Mucosa of gallbladder (tissue), 1 donor: Measurements from ENCODE around the gene PRMT5. TPM values are rescaled to one million over a fixed set of nuclear protein-coding genes. Genes with fewer than 3 reads are reported as not detected.

ENCODE experiments used
- DNase-seq: peaks from one replicate; pipeline ENCODE4 v3.0.0-alpha.2; 2020; ENCODE audit warnings: low spot score
- total RNA-seq: library from RNA; stranded (reverse); gene quantifications from one replicate; pipeline ENCODE4 v1.2.1, GENCODE V29; 2021
- donor health status: DM: no; HTN: no; CAD: no.

The PRMT5 gene
- total RNA-seq, 1 donor from 2014 or later: 51.0 TPM

DNA sequence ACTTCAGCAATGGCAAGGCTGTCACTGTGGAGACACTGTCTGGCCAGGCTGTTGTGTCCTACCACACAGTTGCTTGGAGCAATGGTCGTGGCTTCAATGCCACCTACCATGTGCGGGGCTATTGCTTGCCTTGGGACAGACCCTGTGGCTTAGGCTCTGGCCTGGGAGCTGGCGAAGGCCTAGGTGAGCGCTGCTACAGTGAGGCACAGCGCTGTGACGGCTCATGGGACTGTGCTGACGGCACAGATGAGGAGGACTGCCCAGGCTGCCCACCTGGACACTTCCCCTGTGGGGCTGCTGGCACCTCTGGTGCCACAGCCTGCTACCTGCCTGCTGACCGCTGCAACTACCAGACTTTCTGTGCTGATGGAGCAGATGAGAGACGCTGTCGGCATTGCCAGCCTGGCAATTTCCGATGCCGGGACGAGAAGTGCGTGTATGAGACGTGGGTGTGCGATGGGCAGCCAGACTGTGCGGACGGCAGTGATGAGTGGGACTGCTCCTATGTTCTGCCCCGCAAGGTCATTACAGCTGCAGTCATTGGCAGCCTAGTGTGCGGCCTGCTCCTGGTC is 53.3 kb downstream of the PRMT5 start:
- DNase-seq: no peak

DNA sequence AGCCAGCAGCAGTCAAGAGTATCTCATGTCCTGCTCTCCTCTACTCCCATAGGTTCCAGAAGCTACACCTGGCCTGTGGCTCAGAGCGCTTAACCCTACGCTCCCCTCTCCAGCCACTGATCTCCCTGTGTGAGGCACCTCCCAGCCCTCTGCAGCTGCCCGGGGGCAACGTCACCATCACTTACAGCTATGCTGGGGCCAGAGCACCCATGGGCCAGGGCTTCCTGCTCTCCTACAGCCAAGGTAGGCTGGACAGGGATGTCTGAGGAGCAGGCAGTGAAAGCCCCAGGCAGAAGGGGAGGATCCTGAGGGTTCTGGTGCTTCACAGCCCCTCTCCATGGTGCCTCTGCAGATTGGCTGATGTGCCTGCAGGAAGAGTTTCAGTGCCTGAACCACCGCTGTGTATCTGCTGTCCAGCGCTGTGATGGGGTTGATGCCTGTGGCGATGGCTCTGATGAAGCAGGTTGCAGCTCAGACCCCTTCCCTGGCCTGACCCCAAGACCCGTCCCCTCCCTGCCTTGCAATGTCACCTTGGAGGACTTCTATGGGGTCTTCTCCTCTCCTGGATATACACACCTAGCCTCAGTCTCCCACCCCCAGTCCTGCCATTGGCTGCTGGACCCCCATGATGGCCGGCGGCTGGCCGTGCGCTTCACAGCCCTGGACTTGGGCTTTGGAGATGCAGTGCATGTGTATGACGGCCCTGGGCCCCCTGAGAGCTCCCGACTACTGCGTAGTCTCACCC is 54.0 kb downstream of the PRMT5 start:
- no peak for DNase-seq

DNA sequence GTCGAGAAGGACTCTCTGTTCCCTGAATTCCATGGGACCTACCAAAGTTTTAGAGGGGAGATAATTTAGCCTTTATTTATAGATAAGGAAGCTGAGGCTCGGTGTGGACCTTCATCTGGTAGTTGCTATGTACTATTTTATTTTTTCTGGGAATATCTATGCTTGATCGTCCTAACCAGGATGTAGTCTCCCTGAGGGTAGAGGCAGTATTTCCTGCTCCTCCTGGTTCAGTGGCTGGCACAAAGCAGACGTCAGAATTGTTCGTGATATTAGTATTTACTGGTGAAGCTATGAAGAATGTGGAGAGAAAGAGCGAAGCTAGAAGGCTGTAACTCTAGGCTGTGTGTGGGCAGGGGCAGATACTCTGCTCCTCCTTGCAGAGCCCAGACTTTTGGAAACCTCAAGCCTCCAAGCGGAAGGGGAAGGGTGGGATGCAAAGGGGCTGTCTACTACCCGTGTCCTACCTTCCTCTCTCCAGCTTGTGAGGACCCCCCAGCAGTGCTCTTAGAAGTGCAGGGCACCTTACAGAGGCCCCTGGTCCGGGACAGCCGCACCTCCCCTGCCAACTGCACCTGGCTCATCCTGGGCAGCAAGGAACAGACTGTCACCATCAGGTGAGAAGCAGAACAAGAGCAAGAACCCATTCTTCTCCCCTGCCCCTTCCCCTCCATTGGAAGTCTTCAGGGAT is 56.2 kb downstream of the PRMT5 start:
- DNase-seq: no peak

DNA sequence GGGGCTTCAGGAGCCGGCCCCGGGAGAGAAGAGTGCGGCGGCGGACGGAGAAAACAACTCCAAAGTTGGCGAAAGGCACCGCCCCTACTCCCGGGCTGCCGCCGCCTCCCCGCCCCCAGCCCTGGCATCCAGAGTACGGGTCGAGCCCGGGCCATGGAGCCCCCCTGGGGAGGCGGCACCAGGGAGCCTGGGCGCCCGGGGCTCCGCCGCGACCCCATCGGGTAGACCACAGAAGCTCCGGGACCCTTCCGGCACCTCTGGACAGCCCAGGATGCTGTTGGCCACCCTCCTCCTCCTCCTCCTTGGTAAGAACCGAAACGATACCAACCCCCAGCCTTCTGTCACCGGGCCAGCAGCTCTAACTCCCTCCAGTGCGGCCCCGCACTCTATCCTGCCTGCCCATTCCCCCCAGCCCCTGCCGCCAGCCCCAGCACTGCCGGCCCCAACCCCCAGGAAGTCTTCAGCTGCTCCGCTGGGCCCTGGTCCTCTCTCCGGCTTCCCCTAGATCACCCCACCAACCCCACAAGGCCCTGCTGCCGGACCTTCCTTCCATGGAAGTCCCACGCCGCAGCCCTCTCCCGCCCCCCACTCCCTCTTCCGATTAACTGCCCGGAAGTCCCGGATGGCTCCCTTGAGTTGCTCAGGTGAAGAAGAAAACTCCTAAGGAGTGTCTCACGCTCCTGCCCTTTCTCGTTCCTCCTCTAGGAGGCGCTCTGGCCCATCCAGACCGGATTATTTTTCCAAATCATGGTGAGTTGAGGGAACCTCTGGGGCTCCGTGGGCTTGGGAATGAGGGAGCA is 56.9 kb downstream of the PRMT5 start:
- DNase-seq: peak; percentile 89

DNA sequence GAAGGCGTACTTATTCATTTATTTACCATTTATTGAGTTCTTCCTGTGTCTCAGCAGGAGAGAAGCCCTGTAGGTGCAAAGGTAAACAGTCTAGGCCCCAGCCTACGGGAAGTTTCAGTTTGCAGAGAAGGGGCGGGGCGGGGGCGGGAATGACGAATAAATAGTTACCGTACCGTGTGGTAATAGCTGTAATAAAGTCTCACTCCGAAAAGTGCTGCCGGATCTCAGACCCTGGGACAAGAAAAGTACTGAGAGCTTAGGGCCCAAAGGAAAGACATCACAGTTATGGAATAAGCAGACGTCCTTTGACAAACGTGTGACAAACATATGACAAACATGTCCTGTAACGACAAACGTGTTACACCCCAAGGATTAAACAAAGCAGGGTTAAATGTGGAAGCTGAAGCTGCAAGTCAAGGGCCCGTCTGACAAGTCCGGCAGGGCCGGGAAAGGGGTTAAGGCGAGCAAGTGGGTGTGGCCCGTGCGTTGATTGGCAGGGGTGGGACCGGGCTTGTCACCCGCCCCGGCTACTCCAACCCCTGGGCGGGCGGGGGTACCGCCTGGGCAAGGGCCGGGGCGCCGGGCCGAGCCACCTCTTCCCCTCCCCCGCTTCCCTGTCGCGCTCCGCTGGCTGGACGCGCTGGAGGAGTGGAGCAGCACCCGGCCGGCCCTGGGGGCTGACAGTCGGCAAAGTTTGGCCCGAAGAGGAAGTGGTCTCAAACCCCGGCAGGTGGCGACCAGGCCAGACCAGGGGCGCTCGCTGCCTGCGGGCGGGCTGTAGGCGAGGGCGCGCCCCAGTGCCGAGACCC is 57.7 kb downstream of the PRMT5 start, which contains the start of gene LRP10:
Gene LRP10, plus strand, starts transcription at position 517 of the 809 bp plus-strand sequence. CDS start 564 bp downstream, outside the sequence.
- DNase-seq: peak; percentile 95

DNA sequence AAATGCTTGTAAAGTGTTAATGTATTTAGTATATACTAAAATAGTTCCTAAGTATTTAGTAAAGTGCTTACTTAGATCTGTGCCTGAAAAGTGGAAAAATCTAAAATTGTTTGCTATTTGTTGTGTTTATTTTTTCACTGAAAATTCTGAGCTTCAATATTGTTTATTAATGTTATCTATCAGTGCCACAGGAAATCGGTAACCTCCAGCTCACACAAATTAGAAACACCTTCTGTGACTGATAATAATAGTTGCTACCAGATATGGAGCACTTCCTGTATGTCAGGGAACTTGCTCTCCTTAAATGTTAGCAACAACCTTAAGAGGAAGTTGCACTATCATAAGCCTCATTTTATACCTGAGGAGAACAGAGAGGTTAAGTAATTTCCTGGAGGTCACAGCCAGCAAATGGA is 58.4 kb downstream of the PRMT5 start:
- no peak for DNase-seq

Other genes starting within 250 kb of the PRMT5 start
- gene OXA1L, start 162.7 kb downstream of the PRMT5 start, total RNA-seq: 114 TPM
- 72.7 TPM for gene SLC7A7, start 113.9 kb downstream of the PRMT5 start, total RNA-seq
- 85.1 TPM for gene MRPL52, start 99.5 kb downstream of the PRMT5 start, total RNA-seq
- gene MMP14, start 92.8 kb downstream of the PRMT5 start, total RNA-seq: 222 TPM
- 315 TPM for gene LRP10, start 57.6 kb downstream of the PRMT5 start, total RNA-seq
- 1.4 TPM for gene REM2, start 46.2 kb downstream of the PRMT5 start, total RNA-seq
- 76.5 TPM for gene RBM23, start 10.2 kb downstream of the PRMT5 start, total RNA-seq
- 38.8 TPM for gene HAUS4, start 27.7 kb upstream of the PRMT5 start, total RNA-seq
- 53.3 TPM for gene AJUBA, start 53.2 kb upstream of the PRMT5 start, total RNA-seq
- gene C14orf93, start 80.8 kb upstream of the PRMT5 start, total RNA-seq: 13.9 TPM
- gene PSMB5, start 105.5 kb upstream of the PRMT5 start, total RNA-seq: 103 TPM
- not detected for gene PSMB11, start 112.8 kb upstream of the PRMT5 start, total RNA-seq
- 22.1 TPM for gene CDH24, start 128.1 kb upstream of the PRMT5 start, total RNA-seq
- gene ACIN1, start 165.8 kb upstream of the PRMT5 start, total RNA-seq: 196 TPM
- 46.1 TPM for gene C14orf119, start 166.1 kb upstream of the PRMT5 start, total RNA-seq
- not detected for gene CIROP, start 175.6 kb upstream of the PRMT5 start, total RNA-seq
- 0.20 TPM for gene CEBPE, start 189.9 kb upstream of the PRMT5 start, total RNA-seq